Fibroblast of mammary gland (primary cell): ENCODE results near the gene TTC23.

ENCODE experiments used
- DNase-seq: peaks from one replicate; pipeline ENCODE4 v3.0.0-alpha.2; 2010; ENCODE audit warnings: low read depth
- H3K4me3 ChIP-seq: 2 replicates; pipeline ENCODE4 v1.5.1; 2011; ENCODE audit warnings: low read depth, mild to moderate bottlenecking, low read length, moderate library complexity; ENCODE audit not compliant: control insufficient read depth
- CTCF ChIP-seq: conservative IDR thresholded peaks from 2 replicates; pipeline ENCODE4 v1.5.1; 2011; ENCODE audit warnings: low read depth, low read length, inconsistent platforms; ENCODE audit not compliant: control insufficient read depth, insufficient read depth

Gene TTC23

GRCh38 chr15:99180964-99181306, 68.4 kb downstream of the TTC23 start:
- no peak for TF ChIP-seq CTCF
- DNase-seq = no peak
- no peak overlapping the region for H3K4me3 ChIP-seq

GRCh38 chr15:99180086-99180963, 69.1 kb downstream of the TTC23 start:
- no peak for DNase-seq
- H3K4me3 ChIP-seq = no peak overlapping the region

DNA sequence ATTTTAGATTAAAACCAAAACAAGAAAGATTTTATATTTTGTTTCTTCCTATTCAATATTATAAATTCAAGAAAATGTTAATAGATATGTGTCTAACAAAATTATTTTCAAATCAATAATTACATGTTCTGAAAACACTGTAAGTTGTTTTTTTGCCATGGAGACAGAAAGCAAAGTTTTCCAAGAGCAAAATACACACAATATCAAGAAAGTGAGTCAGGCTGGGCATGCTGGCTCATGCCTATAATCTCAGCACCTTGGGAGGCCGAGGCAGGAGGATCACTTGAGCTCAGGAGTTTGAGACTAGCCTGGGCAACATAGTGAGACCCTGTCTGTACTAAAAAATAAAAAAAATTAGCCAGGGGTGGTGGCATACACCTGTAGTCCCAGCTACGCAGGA, 71.7 kb downstream of the TTC23 start:
- TF ChIP-seq CTCF = no peak
- H3K4me3 ChIP-seq = no peak overlapping the region
- no peak for DNase-seq

More at GRCh38 chr15:99180086-99180963, 69.1 kb downstream of the TTC23 start:
- no peak for TF ChIP-seq CTCF

DNA sequence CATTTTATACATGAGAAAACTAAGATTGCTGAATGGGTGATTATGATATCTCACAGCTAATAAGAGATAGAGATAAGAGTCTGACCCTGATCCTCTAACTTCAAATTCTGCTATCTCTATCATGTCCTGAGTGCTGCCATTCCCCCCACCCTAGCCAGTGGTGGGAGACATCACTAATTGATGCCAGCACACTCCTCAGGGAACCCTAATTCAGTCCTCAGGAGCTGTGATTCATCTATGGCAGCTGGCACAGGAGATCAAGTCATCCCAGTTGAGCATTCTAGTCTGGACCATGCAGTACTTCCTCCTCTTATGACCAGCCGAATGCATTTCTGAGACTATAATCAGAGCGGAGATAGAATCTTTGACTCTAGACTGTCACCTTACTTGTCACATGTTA, 72.6 kb downstream of the TTC23 start:
- DNase-seq = peak; percentile 17

GRCh38 chr15:99174567-99175395, 74.6 kb downstream of the TTC23 start:
- TF ChIP-seq CTCF = no peak
- no peak for DNase-seq
- no peak overlapping the region for H3K4me3 ChIP-seq

More for the DNA sequence above, 72.6 kb downstream of the TTC23 start:
- H3K4me3 ChIP-seq = no peak overlapping the region
- no peak for TF ChIP-seq CTCF

GRCh38 chr15:99172989-99173388, 76.4 kb downstream of the TTC23 start:
- TF ChIP-seq CTCF = no peak
- DNase-seq = no peak
- H3K4me3 ChIP-seq = no peak overlapping the region
